Globus pallidus (tissue), 1 donor: ENCODE data around the gene BNIP3.
"Not testable (repeated sequence)": the region's sequence is repeated elsewhere in the genome, so short reads cannot be mapped to it uniquely, and the experiment has no call there.

ENCODE experiments used
- DNase-seq: peaks from one replicate; pipeline ENCODE4 v3.0.0-alpha.2; 2015; ENCODE audit warnings: low spot score

The BNIP3 gene

DNA sequence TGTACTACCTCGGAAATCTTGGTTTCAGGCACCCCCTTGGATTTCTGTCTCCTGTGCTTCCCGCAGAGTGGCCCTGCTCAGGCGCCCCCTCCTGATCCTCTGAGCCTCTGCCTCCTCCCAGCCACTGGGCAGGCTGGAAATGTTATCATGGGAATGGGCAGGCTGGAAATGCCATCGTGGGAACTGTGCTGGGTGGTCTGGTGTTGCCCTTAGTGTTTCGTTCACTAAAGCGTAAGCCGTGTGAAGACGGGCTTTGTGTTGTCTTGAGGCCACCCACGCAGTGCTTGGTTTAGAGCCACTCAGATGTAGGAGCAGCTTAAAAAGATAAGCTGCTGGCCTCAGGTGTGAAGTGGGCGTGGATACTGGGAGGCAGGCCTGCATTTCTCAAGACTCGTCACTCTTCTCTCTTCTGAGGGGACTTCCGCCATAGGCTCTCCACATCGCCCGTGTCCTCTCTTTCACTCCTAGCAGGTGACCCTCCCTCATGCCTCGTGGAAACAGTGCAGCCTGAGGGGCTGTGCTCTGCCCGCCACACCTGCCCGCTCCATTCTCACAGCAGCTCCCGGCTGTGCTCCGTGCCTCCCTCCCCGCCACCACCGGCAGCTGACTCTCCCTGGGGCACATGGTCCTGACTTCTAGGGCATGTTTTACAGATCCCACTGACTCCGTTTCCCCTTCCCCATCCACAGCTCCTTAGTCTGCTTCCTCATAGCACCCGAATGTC, 52.4 kb downstream of the BNIP3 start:
- no peak for DNase-seq

DNA sequence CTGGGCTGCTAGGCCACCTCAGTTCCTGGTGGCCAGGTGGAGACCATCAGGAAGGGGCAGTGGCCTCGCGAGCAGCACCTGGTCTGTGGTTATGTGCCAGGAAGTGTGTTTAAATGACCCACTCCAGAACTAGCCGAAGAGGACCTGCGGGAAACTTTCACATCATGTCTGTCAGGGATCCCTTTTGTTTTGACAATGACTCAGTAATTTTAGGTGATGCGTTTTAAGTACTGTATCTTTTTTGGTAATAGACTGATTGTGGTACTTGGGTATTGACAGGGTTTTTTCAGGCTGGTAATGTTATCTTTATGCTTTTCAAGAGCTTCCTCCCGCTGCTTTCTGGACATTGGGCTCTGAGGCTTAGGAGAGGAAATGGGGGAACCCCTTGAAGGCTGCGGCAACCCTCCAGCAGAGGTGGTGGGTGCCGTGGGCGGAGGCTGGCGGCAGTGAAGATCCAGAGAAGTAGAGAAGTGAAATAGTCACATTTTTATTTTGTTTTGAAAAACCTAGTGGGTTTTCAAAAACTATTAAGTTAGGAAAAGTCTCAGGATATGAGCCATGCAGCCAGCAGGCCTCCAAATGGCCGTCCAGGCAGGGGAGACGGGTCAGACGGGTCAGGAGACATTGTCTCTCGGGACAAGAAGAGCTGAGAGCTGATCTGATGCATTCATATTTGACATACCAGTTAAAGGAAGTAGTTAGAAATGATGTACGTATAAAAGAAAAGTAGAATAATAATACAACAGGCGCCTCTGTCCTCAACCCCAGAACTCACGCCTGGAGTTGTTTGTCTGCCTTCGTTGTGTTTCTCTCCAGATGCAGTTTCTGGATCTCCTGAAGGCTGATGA, 53.3 kb downstream of the BNIP3 start:
- DNase-seq: no peak

DNA sequence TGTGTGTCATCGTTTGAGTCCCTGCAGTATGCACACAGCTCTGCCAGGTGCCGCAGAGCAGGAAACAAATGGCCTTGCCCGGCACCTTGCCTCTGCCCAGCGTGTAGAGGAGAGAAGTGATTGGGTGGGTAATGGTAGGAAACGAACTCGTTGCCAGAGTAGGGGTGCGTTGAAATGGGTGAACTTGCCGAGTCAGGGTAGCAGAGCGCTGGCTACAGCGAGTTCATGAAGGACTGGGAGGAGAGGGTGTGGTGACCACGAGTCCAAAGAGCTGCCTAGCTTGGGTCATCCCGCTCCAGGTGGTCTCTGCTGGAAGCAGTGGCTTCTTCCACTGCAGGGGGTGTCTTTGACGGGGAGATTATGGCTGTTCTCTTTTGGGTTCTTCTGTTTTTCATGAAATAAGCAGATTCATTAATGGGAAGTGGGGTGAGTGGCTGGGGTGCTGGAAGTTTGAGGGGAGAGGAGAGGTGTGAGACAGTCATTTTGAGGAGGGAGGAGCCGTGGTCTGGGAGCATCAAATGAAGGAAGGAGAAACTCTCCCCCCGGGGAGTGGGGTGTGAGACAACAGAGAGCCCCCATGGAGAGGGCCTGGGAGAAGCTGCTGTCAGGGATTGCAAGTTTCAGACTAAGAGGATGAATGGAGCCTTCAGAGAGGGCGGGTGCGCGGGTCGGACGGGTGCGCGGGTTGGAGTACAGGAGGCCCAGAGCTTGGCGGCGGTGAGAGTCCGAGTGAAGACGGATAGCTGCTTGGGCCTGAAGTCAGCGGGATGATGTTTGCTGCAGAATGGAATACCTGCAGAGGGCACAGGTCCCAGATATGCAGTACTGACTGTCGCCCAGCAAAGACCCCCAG, 54.8 kb downstream of the BNIP3 start:
- DNase-seq: no peak

- DNase-seq: no peak
Measured at GRCh38 chr10:131926253-131926652, 55.5 kb downstream of the BNIP3 start.

GRCh38 chr10:131925716-131926115, 56.0 kb downstream of the BNIP3 start:
- DNase-seq: no peak

DNA sequence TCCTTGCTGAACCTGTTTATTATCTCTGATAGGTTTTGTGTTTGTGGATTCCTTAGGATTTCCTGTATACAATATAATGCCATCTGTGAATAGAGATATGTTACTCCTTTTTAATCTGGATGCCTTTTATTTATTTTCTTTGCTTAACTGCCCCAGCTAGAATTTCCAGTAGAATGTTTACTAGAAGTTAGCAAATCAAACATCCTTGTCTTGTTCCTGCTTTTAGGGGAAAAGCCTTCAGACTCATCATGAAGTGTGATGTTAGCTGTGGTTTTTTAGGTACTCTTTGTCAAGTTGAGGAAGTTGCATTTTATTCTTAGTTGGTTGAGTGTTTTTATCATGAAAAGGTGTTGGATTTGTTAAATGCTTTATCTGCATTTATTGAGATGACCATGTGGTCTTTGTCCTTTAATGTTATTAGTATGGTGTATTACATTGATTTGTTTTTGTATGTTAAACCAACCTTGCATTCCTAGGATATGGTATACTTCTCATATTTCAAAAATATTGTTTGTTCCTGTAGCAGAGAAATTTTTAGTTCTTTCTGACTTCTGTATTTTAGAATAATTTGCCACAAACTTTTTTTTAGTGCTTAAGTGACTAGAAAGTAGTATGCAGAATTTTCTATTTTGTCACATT, 56.6 kb downstream of the BNIP3 start:
- no peak for DNase-seq

- no peak for DNase-seq
Measured at GRCh38 chr10:131923038-131923756, 58.5 kb downstream of the BNIP3 start.

- peak; percentile 57 for DNase-seq
Measured at GRCh38 chr10:131921184-131921583, 60.5 kb downstream of the BNIP3 start.

- DNase-seq: no peak
Measured at GRCh38 chr10:131920693-131921092, 61.0 kb downstream of the BNIP3 start.

- DNase-seq: no peak
Measured at GRCh38 chr10:131920151-131920550, 61.6 kb downstream of the BNIP3 start.

DNA sequence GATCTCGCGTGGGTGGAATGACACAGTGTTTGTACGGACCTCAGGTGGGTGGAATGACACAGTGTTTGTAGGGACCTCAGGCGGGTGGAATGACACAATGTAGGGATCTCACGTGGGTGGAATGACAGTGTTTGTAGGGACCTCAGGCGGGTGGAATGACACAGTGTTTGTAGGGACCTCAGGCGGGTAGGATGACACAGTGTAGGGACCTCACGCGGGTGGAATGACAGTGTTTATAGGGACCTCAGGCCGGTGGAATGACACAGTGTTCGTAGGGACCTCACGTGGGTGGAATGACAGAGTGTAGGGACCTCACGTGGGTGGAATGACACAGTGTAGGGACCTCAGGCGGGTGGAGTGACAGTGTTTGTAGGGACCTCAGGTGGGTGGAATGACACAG, 62.3 kb downstream of the BNIP3 start:
- DNase-seq: not testable (repeated sequence)
